HepG2 (cell line): ENCODE results near the gene PPP4R3A. TPM values are rescaled to one million over a fixed set of nuclear protein-coding genes. Genes with fewer than 3 reads are reported as not detected.
A peak's percentile ranks its signal among the peaks of the same experiment; 100 is the strongest.

ENCODE experiments used
- BCL6 ChIP-seq: IDR thresholded peaks from 2 replicates; pipeline ENCODE4 v1.6.1; 2016; ENCODE audit warnings: missing genetic modification reagents, missing compliant biosample characterization
- BHLHE40 ChIP-seq: IDR thresholded peaks from 2 replicates; pipeline ENCODE4 v1.6.1; 2011; ENCODE audit warnings: low read length, improper control_type of control experiment
- EP300 ChIP-seq, 3 experiments: sonication (generic) in 1 of 3; formaldehyde crosslinking in 1 of 3; IDR thresholded peaks; 2 replicates each; pipeline versions ENCODE4 v1.5.1 to v1.6.1; 2011 to 2020; ENCODE audit warnings: low read depth in 2 of 3, low read length in 2 of 3, borderline replicate concordance in 1 of 3, improper control_type of control experiment in 1 of 3, mild to moderate bottlenecking in 1 of 3, missing genetic modification reagents in 1 of 3, moderate library complexity in 1 of 3
- HMG20A ChIP-seq: IDR thresholded peaks from 2 replicates; pipeline ENCODE4 v1.6.1; 2016; ENCODE audit warnings: borderline replicate concordance
- HNF4A ChIP-seq: sonication (generic); formaldehyde crosslinking; IDR thresholded peaks from 2 replicates; pipeline ENCODE4 v1.4.0; 2020; ENCODE audit warnings: missing genetic modification reagents
- MED1 ChIP-seq: sonication (generic); formaldehyde crosslinking; IDR thresholded peaks from 2 replicates; pipeline ENCODE4 v1.4.0; 2020; ENCODE audit warnings: missing genetic modification reagents
- MIXL1 ChIP-seq: IDR thresholded peaks from 2 replicates; pipeline ENCODE4 v1.6.1; 2016
- MTA1 ChIP-seq: sonication (generic); formaldehyde crosslinking; IDR thresholded peaks from 2 replicates; pipeline ENCODE4 v1.4.0; 2020; ENCODE audit warnings: missing genetic modification reagents, mild to moderate bottlenecking, borderline replicate concordance
- SOX5 ChIP-seq: IDR thresholded peaks from 2 replicates; pipeline ENCODE4 v1.6.1; 2016; ENCODE audit warnings: borderline replicate concordance
- ZMYM3 ChIP-seq: sonication (generic); formaldehyde crosslinking; IDR thresholded peaks from 2 replicates; pipeline ENCODE4 v1.5.1; 2020; ENCODE audit warnings: mild to moderate bottlenecking, missing genetic modification reagents
- ZNF331 ChIP-seq: sonication (generic); formaldehyde crosslinking; IDR thresholded peaks from 2 replicates; pipeline ENCODE4 v1.4.0; 2020; ENCODE audit warnings: missing genetic modification reagents
- ZNF775 ChIP-seq: sonication (generic); formaldehyde crosslinking; IDR thresholded peaks from 2 replicates; pipeline ENCODE4 v1.4.0; 2020; ENCODE audit warnings: missing genetic modification reagents, mild to moderate bottlenecking, moderate library complexity, borderline replicate concordance
- polyA plus RNA-seq, 8 experiments: library from polyadenylated mRNA; depleted of rRNA in 3 of 8; stranded (reverse) in 7 of 8; unstranded in 1 of 8; fragments of >200 nt; fragmentation: Illumina TruSeq in 4 of 8; extraction: Trizol in 4 of 8; gene quantifications; 2 replicates each; pipeline versions ENCODE4 v1.2.1 to v1.2.3, GENCODE V29; 2011 to 2016; ENCODE audit warnings: low read depth in 4 of 8, missing spikeins in 1 of 8, mixed read lengths in 1 of 8; ENCODE audit not compliant: insufficient read depth in 1 of 8
- total RNA-seq, 5 experiments: library from RNA; depleted of rRNA; stranded (reverse); fragments of >200 nt; fragmentation: Illumina TruSeq; extraction: Trizol; gene quantifications; 2 replicates each; pipeline ENCODE4 v1.2.3, GENCODE V29; 2016; ENCODE audit warnings: low read depth in 1 of 5
- TF ChIP-seq, protein P1 (sequence below): sonication (generic); formaldehyde crosslinking; IDR thresholded peaks from 2 replicates; pipeline ENCODE4 v1.5.0; 2020; ENCODE audit warnings: mild to moderate bottlenecking, missing genetic modification reagents, borderline replicate concordance
- TF ChIP-seq, protein P2 (sequence below): sonication (generic); formaldehyde crosslinking; IDR thresholded peaks from 2 replicates; pipeline ENCODE4 v1.4.0; 2020; ENCODE audit warnings: missing genetic modification reagents
- TF ChIP-seq, protein P3 (sequence below): sonication (generic); formaldehyde crosslinking; IDR thresholded peaks from 2 replicates; pipeline ENCODE4 v1.4.0; 2020; ENCODE audit warnings: missing genetic modification reagents, mild to moderate bottlenecking, borderline replicate concordance
- TF ChIP-seq, protein P4 (sequence below): sonication (generic); formaldehyde crosslinking; IDR thresholded peaks from 2 replicates; pipeline ENCODE4 v1.4.0; 2020; ENCODE audit warnings: missing genetic modification reagents; ENCODE audit errors: not compliant biosample characterization
- TF ChIP-seq, protein P5 (sequence below): sonication (generic); formaldehyde crosslinking; IDR thresholded peaks from 2 replicates; pipeline ENCODE4 v1.5.0; 2020; ENCODE audit warnings: missing genetic modification reagents

PPP4R3A gene
- total and polyA plus RNA-seq, 2 of the 13 experiments (the other 11 are each of a cell fraction or from before 2014, with no cell fraction given): 22.5 to 57.4 TPM

DNA sequence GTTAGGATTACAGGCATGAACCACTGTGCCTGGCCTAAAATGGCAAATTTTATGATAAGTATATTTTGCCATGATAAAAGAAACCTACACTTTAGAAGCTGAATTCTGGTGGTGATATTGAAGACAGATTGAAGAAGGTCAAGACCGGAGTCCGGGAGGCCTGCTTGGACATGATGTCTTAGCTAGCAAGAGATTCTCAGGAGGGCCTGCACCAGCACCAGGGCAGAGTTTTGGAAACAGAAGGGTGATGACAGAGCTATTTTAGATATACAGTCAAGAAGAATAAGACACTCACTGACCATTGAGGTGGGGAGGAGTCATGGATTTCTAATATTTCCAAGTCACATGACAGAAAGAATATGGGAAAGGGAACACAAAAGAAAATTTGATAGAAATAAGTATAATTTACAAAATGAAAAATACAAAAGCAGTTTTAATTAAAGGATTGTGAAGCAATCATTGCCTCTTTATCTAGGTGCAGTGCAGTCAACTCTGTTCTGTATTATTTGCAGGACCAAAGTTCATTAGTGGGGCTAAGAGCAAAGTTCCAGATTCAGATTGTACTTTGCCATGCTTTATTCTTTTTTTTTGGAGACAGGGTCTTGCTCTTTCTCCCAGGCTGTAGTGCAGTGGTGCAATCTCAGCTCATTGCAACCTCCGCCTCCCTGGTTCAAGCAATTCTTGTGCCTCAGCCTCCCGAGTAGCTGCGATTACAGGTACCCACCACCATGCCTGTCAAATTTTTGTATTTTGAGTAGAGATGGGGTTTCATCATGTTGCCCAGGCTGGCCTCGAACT is 9.3 kb upstream of the PPP4R3A start (continued):
- TF ChIP-seq, protein P1, sequence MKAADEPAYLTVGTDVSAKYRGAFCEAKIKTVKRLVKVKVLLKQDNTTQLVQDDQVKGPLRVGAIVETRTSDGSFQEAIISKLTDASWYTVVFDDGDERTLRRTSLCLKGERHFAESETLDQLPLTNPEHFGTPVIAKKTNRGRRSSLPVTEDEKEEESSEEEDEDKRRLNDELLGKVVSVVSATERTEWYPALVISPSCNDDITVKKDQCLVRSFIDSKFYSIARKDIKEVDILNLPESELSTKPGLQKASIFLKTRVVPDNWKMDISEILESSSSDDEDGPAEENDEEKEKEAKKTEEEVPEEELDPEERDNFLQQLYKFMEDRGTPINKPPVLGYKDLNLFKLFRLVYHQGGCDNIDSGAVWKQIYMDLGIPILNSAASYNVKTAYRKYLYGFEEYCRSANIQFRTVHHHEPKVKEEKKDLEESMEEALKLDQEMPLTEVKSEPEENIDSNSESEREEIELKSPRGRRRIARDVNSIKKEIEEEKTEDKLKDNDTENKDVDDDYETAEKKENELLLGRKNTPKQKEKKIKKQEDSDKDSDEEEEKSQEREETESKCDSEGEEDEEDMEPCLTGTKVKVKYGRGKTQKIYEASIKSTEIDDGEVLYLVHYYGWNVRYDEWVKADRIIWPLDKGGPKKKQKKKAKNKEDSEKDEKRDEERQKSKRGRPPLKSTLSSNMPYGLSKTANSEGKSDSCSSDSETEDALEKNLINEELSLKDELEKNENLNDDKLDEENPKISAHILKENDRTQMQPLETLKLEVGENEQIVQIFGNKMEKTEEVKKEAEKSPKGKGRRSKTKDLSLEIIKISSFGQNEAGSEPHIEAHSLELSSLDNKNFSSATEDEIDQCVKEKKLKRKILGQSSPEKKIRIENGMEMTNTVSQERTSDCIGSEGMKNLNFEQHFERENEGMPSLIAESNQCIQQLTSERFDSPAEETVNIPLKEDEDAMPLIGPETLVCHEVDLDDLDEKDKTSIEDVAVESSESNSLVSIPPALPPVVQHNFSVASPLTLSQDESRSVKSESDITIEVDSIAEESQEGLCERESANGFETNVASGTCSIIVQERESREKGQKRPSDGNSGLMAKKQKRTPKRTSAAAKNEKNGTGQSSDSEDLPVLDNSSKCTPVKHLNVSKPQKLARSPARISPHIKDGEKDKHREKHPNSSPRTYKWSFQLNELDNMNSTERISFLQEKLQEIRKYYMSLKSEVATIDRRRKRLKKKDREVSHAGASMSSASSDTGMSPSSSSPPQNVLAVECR (CRISPR knock-in tag): peak; percentile 24; the same call in 1 of the 2 replicates
- TF ChIP-seq EP300 (IDR thresholded peaks at IDR 0.05; ENCODE audit: low read depth in 2 of 2, low read length in 2 of 2): 0 out of 4 replicates have a peak, but pooled peaks of 1 of the 2 experiments have one; percentile 49
- TF ChIP-seq EP300 (CRISPR knock-in tag; IDR thresholded peaks at IDR 0.05; ENCODE audit: borderline replicate concordance): no peak
- peak; percentile 84 for TF ChIP-seq ZMYM3 (CRISPR knock-in tag)
- TF ChIP-seq ZNF331: peak; percentile 21; the same call in 1 of the 2 replicates
- TF ChIP-seq, protein P2, sequence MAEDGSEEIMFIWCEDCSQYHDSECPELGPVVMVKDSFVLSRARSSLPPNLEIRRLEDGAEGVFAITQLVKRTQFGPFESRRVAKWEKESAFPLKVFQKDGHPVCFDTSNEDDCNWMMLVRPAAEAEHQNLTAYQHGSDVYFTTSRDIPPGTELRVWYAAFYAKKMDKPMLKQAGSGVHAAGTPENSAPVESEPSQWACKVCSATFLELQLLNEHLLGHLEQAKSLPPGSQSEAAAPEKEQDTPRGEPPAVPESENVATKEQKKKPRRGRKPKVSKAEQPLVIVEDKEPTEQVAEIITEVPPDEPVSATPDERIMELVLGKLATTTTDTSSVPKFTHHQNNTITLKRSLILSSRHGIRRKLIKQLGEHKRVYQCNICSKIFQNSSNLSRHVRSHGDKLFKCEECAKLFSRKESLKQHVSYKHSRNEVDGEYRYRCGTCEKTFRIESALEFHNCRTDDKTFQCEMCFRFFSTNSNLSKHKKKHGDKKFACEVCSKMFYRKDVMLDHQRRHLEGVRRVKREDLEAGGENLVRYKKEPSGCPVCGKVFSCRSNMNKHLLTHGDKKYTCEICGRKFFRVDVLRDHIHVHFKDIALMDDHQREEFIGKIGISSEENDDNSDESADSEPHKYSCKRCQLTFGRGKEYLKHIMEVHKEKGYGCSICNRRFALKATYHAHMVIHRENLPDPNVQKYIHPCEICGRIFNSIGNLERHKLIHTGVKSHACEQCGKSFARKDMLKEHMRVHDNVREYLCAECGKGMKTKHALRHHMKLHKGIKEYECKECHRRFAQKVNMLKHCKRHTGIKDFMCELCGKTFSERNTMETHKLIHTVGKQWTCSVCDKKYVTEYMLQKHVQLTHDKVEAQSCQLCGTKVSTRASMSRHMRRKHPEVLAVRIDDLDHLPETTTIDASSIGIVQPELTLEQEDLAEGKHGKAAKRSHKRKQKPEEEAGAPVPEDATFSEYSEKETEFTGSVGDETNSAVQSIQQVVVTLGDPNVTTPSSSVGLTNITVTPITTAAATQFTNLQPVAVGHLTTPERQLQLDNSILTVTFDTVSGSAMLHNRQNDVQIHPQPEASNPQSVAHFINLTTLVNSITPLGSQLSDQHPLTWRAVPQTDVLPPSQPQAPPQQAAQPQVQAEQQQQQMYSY (CRISPR knock-in tag): no peak
- TF ChIP-seq, protein P3, sequence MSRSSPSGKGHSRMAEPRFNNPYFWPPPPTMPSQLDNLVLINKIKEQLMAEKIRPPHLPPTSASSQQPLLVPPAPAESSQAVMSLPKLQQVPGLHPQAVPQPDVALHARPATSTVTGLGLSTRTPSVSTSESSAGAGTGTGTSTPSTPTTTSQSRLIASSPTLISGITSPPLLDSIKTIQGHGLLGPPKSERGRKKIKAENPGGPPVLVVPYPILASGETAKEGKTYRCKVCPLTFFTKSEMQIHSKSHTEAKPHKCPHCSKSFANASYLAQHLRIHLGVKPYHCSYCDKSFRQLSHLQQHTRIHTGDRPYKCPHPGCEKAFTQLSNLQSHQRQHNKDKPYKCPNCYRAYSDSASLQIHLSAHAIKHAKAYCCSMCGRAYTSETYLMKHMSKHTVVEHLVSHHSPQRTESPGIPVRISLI (CRISPR knock-in tag): peak; percentile 52; the same call in 1 of the 2 replicates
- peak; percentile 81 for TF ChIP-seq MIXL1 (CRISPR knock-in tag)
- peak; percentile 93 for TF ChIP-seq HNF4A (CRISPR knock-in tag)
- TF ChIP-seq, protein P4, sequence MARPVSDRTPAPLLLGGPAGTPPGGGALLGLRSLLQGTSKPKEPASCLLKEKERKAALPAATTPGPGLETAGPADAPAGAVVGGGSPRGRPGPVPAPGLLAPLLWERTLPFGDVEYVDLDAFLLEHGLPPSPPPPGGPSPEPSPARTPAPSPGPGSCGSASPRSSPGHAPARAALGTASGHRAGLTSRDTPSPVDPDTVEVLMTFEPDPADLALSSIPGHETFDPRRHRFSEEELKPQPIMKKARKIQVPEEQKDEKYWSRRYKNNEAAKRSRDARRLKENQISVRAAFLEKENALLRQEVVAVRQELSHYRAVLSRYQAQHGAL (CRISPR knock-in tag): no peak
- TF ChIP-seq MTA1: no peak
- TF ChIP-seq BHLHE40: no peak
- no peak for TF ChIP-seq BCL6 (CRISPR knock-in tag)
- TF ChIP-seq SOX5 (CRISPR knock-in tag): peak; percentile 20; the same call in 1 of the 2 replicates
- TF ChIP-seq, protein P5, sequence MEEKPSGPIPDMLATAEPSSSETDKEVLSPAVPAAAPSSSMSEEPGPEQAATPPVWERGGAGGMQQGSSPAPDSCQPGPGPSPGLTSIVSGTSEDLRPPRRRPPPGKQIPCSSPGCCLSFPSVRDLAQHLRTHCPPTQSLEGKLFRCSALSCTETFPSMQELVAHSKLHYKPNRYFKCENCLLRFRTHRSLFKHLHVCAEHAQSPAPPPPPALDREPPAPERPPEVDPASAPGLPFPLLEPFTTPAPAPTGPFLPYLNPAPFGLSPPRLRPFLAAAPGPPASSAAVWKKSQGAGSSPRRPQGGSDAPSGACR (CRISPR knock-in tag): peak; percentile 70; the same call in 1 of the 2 replicates
- TF ChIP-seq MED1 (CRISPR knock-in tag): 0 out of 2 replicates have a peak, but pooled peaks have one; percentile 20
- TF ChIP-seq ZNF775 (CRISPR knock-in tag): no peak
- TF ChIP-seq HMG20A (CRISPR knock-in tag): peak; percentile 30; the same call in 1 of the 2 replicates
